ENCODE data around the gene IL17D. TPM values are rescaled to one million over a fixed set of nuclear protein-coding genes. Genes with fewer than 3 reads are reported as not detected.

Gene IL17D
- total and polyA plus RNA-seq, 2 experiments from 2014 or later: 0.51 to 0.54 TPM

GRCh38 chr13:20689291-20689690, 14.2 kb upstream of the IL17D start:
- no peak for DNase-seq
- no peaks in the 10 kb centered on the region for H3F3A ChIP-seq (ENCODE audit: insufficient read depth)
- H2AFZ ChIP-seq: no peak overlapping the region
- H4K20me1 ChIP-seq (ENCODE audit: insufficient read depth): no peaks in the 10 kb centered on the region
- no peak overlapping the region for H3K4me3 ChIP-seq
- H3K79me2 ChIP-seq (ENCODE audit: insufficient read depth): no peaks in the 10 kb centered on the region
- in situ Hi-C loops (cut with MboI): loop anchor here (25.0 kb wide), 1 partner anchor 502 kb away; the partner anchor contains the start of gene GJB2
- H3K27ac ChIP-seq: no peak overlapping the region
- no peaks in the 10 kb centered on the region for H3K27me3 ChIP-seq (replicated peaks; ENCODE audit: insufficient read depth)
- H3K9me3 ChIP-seq (ENCODE audit: low read depth): no peaks in the 10 kb centered on the region
- no peak overlapping the region for H3K4me2 ChIP-seq (ENCODE audit: unreplicated experiment)
- H3K4me1 ChIP-seq (ENCODE audit: insufficient read depth): 0 out of 2 replicates have a peak, but pooled peaks cover 3% of the 10 kb centered on the region
- WGBS, 2 experiments (ENCODE audit: low coverage in 1 of 2, low lambda C conversion rate in 2 of 2, missing lambda C conversion rate in 2 of 2): 94 to 95% methylated on average over 3 of the region's 3 CpGs
- H3K9me2 ChIP-seq (ENCODE audit: insufficient read depth): no peaks in the 10 kb centered on the region
- 0 out of 2 replicates have a peak, but pooled peaks cover 3% of the 10 kb centered on the region for H3K36me3 ChIP-seq (ENCODE audit: low read depth)
- H3K9ac ChIP-seq: no peak overlapping the region
- no peak for TF ChIP-seq EZH2 (IDR thresholded peaks at IDR 0.05; ENCODE audit: insufficient read depth, poor library complexity, severe bottlenecking)
- no peak for TF ChIP-seq EZH2phosphoT487 (IDR thresholded peaks at IDR 0.05; ENCODE audit: insufficient read depth, low read depth)

DNA sequence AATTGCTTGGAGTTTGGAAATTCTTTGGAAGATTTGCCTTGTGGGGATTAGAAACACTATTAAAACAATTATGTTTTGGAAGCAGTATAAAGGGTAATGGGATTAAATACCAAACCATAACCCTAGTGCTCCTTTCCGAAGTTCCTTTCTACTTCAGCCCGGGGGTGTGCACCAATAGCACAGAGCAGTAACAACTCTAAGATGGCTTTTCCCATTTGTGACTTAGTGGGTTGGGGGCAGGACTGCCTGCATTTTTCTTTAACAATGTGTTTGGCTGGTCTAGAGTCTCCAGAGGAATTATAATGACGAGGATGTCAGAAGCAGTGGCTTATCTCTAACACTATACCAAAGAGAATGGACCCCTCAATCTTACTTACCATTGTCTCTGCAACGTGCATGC, 11.9 kb upstream of the IL17D start:
- no peaks in the 10 kb centered on the region for H3F3A ChIP-seq (ENCODE audit: insufficient read depth)
- DNase-seq: no peak
- no peak for TF ChIP-seq EZH2 (IDR thresholded peaks at IDR 0.05; ENCODE audit: insufficient read depth, poor library complexity, severe bottlenecking)
- no peak for TF ChIP-seq EZH2phosphoT487 (IDR thresholded peaks at IDR 0.05; ENCODE audit: insufficient read depth, low read depth)
- no peaks in the 10 kb centered on the region for H3K9me3 ChIP-seq (ENCODE audit: low read depth)
- H3K4me1 ChIP-seq (ENCODE audit: insufficient read depth): no peaks in the 10 kb centered on the region
- 0 out of 2 replicates have a peak, but pooled peaks cover 3% of the 10 kb centered on the region for H3K36me3 ChIP-seq (ENCODE audit: low read depth)
- H3K27me3 ChIP-seq (replicated peaks; ENCODE audit: insufficient read depth): no peaks in the 10 kb centered on the region
- H4K20me1 ChIP-seq (ENCODE audit: insufficient read depth): no peaks in the 10 kb centered on the region
- no peak overlapping the region for H3K4me2 ChIP-seq (ENCODE audit: unreplicated experiment)
- WGBS, 2 experiments (ENCODE audit: low coverage in 1 of 2, low lambda C conversion rate in 2 of 2, missing lambda C conversion rate in 2 of 2): 64 to 70% methylated on average over 4 of the region's 4 CpGs
- H2AFZ ChIP-seq: no peak overlapping the region
- in situ Hi-C loops (cut with MboI): loop anchor here (25.0 kb wide), 1 partner anchor 504 kb away; the partner anchor contains the start of gene GJB2
- no peak overlapping the region for H3K4me3 ChIP-seq
- H3K9ac ChIP-seq: no peak overlapping the region
- no peak overlapping the region for H3K27ac ChIP-seq
- no peaks in the 10 kb centered on the region for H3K79me2 ChIP-seq (ENCODE audit: insufficient read depth)
- no peaks in the 10 kb centered on the region for H3K9me2 ChIP-seq (ENCODE audit: insufficient read depth)

GRCh38 chr13:20696073-20696472, 7.4 kb upstream of the IL17D start:
- TF ChIP-seq EZH2phosphoT487 (IDR thresholded peaks at IDR 0.05; ENCODE audit: insufficient read depth, low read depth) (no peak), EZH2 (IDR thresholded peaks at IDR 0.05; ENCODE audit: insufficient read depth, poor library complexity, severe bottlenecking) (no peak)
- H3K27me3 ChIP-seq (replicated peaks; ENCODE audit: insufficient read depth): peaks cover 8% of the 10 kb centered on the region; the same call in 1 of the 2 replicates

GRCh38 chr13:20699715-20700114, 3.8 kb upstream of the IL17D start:
- Histone ChIP-seq H3K9me3 (ENCODE audit: low read depth) (no peaks in the 10 kb centered on the region), H3K4me2 (ENCODE audit: unreplicated experiment) (no peak overlapping the region), H3K79me2 (ENCODE audit: insufficient read depth) (no peaks in the 10 kb centered on the region), H3K4me1 (ENCODE audit: insufficient read depth) (no peaks in the 10 kb centered on the region), H3F3A (ENCODE audit: insufficient read depth) (0 out of 2 replicates have a peak, but pooled peaks cover 6% of the 10 kb centered on the region), H2AFZ (no peak overlapping the region), H3K36me3 (ENCODE audit: low read depth) (no peaks in the 10 kb centered on the region), H3K9me2 (ENCODE audit: insufficient read depth) (no peaks in the 10 kb centered on the region), H3K27ac (no peak overlapping the region), H4K20me1 (ENCODE audit: insufficient read depth) (no peaks in the 10 kb centered on the region), H3K27me3 (replicated peaks; ENCODE audit: insufficient read depth) (peaks cover 29% of the 10 kb centered on the region), H3K4me3 (no peak overlapping the region), H3K9ac (no peak overlapping the region)
- in situ Hi-C loops (cut with MboI): loop anchor here (25.0 kb wide), 1 partner anchor 512 kb away; the partner anchor contains the start of gene GJB2
- DNase-seq: no peak
- WGBS, 2 experiments (ENCODE audit: low coverage in 1 of 2, low lambda C conversion rate in 2 of 2, missing lambda C conversion rate in 2 of 2): 85 to 87% methylated on average over 9 of the region's 9 CpGs
- TF ChIP-seq EZH2 (IDR thresholded peaks at IDR 0.05; ENCODE audit: insufficient read depth, poor library complexity, severe bottlenecking) (no peak), EZH2phosphoT487 (IDR thresholded peaks at IDR 0.05; ENCODE audit: insufficient read depth, low read depth) (no peak)

More at GRCh38 chr13:20696073-20696472, 7.4 kb upstream of the IL17D start:
- in situ Hi-C loops (cut with MboI): loop anchor here (25.0 kb wide), 1 partner anchor 509 kb away; the partner anchor contains the start of gene GJB2
- H3F3A ChIP-seq (ENCODE audit: insufficient read depth): no peaks in the 10 kb centered on the region
- no peaks in the 10 kb centered on the region for H4K20me1 ChIP-seq (ENCODE audit: insufficient read depth)
- H2AFZ ChIP-seq: no peak overlapping the region
- no peaks in the 10 kb centered on the region for H3K4me1 ChIP-seq (ENCODE audit: insufficient read depth)
- H3K4me2 ChIP-seq (ENCODE audit: unreplicated experiment): no peak overlapping the region
- no peak overlapping the region for H3K4me3 ChIP-seq
- no peaks in the 10 kb centered on the region for H3K79me2 ChIP-seq (ENCODE audit: insufficient read depth)
- H3K9me2 ChIP-seq (ENCODE audit: insufficient read depth): no peaks in the 10 kb centered on the region
- H3K9ac ChIP-seq: no peak overlapping the region
- 65 to 69% methylated on average over 4 of the region's 4 CpGs for WGBS, 2 experiments (ENCODE audit: low coverage in 1 of 2, low lambda C conversion rate in 2 of 2, missing lambda C conversion rate in 2 of 2)
- H3K36me3 ChIP-seq (ENCODE audit: low read depth): 0 out of 2 replicates have a peak, but pooled peaks cover 3% of the 10 kb centered on the region
- no peak overlapping the region for H3K27ac ChIP-seq
- no peaks in the 10 kb centered on the region for H3K9me3 ChIP-seq (ENCODE audit: low read depth)
- no peak for DNase-seq

Measured in GM23248 (cell line).